ENCODE results near the gene BZW1. TPM values are rescaled to one million over a fixed set of nuclear protein-coding genes. Genes with fewer than 3 reads are reported as not detected.

Gene BZW1
- total and polyA plus RNA-seq, 4 donors: 63.0 to 189 (median 161) TPM

- peaks cover 2 to 33% (median 22%) of the 10 kb centered on the region in 4 donors for H3K4me1 ChIP-seq (ENCODE audit: control insufficient read depth in 4 of 4, insufficient read depth in 4 of 4, low read length in 3 of 4)
- H3K9ac ChIP-seq (ENCODE audit: low read depth in 1 of 2, low read length in 2 of 2): peak within 1 kb of the TSS; percentile 99 to 100
- DNase-seq (ENCODE audit: low spot score): peak; percentile 96
- TF ChIP-seq, protein P1, sequence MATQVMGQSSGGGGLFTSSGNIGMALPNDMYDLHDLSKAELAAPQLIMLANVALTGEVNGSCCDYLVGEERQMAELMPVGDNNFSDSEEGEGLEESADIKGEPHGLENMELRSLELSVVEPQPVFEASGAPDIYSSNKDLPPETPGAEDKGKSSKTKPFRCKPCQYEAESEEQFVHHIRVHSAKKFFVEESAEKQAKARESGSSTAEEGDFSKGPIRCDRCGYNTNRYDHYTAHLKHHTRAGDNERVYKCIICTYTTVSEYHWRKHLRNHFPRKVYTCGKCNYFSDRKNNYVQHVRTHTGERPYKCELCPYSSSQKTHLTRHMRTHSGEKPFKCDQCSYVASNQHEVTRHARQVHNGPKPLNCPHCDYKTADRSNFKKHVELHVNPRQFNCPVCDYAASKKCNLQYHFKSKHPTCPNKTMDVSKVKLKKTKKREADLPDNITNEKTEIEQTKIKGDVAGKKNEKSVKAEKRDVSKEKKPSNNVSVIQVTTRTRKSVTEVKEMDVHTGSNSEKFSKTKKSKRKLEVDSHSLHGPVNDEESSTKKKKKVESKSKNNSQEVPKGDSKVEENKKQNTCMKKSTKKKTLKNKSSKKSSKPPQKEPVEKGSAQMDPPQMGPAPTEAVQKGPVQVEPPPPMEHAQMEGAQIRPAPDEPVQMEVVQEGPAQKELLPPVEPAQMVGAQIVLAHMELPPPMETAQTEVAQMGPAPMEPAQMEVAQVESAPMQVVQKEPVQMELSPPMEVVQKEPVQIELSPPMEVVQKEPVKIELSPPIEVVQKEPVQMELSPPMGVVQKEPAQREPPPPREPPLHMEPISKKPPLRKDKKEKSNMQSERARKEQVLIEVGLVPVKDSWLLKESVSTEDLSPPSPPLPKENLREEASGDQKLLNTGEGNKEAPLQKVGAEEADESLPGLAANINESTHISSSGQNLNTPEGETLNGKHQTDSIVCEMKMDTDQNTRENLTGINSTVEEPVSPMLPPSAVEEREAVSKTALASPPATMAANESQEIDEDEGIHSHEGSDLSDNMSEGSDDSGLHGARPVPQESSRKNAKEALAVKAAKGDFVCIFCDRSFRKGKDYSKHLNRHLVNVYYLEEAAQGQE (IDR thresholded peaks at IDR 0.05): peak; percentile 95
- peak; percentile 65 for TF ChIP-seq SP1 (IDR thresholded peaks at IDR 0.05)
- TF ChIP-seq RXRA (IDR thresholded peaks at IDR 0.05): peak; percentile 23 to 44
- TF ChIP-seq FOXA1 (IDR thresholded peaks at IDR 0.05): no peak
- no peak for TF ChIP-seq FOXA2 (IDR thresholded peaks at IDR 0.05)
- TF ChIP-seq CTCF (IDR thresholded peaks at IDR 0.05; ENCODE audit: low read depth, low read length, missing input control): no peak
- peak in 1 of 2 donors; percentile 68 for TF ChIP-seq GABPA (IDR thresholded peaks at IDR 0.05 in 1 of 2, conservative IDR thresholded peaks at IDR 0.05 in 1 of 2)
- TF ChIP-seq YY1 (IDR thresholded peaks at IDR 0.05): peak; percentile 99
- peak; percentile 16 for TF ChIP-seq MAX (IDR thresholded peaks at IDR 0.05)
- TF ChIP-seq HNF4A (conservative IDR thresholded peaks at IDR 0.05): peak in 1 of 2 donors; percentile 23
- peak in 1 of 2 donors; percentile 17 for TF ChIP-seq EGR1 (IDR thresholded peaks at IDR 0.05; ENCODE audit: low read depth in 2 of 2)
- TF ChIP-seq RAD21 (IDR thresholded peaks at IDR 0.05): peak in 1 of 2 donors; percentile 2
- TF ChIP-seq HNF4G (IDR thresholded peaks at IDR 0.05): no peak
- TF ChIP-seq JUND (IDR thresholded peaks at IDR 0.05): no peak
- TF ChIP-seq TAF1 (conservative IDR thresholded peaks at IDR 0.05): peak; percentile 97
- no peak for TF ChIP-seq NR2F2 (IDR thresholded peaks at IDR 0.05)
- TF ChIP-seq, protein P2, sequence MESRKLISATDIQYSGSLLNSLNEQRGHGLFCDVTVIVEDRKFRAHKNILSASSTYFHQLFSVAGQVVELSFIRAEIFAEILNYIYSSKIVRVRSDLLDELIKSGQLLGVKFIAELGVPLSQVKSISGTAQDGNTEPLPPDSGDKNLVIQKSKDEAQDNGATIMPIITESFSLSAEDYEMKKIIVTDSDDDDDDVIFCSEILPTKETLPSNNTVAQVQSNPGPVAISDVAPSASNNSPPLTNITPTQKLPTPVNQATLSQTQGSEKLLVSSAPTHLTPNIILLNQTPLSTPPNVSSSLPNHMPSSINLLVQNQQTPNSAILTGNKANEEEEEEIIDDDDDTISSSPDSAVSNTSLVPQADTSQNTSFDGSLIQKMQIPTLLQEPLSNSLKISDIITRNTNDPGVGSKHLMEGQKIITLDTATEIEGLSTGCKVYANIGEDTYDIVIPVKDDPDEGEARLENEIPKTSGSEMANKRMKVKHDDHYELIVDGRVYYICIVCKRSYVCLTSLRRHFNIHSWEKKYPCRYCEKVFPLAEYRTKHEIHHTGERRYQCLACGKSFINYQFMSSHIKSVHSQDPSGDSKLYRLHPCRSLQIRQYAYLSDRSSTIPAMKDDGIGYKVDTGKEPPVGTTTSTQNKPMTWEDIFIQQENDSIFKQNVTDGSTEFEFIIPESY (IDR thresholded peaks at IDR 0.05): peak; percentile 35
- TF ChIP-seq, protein P3, sequence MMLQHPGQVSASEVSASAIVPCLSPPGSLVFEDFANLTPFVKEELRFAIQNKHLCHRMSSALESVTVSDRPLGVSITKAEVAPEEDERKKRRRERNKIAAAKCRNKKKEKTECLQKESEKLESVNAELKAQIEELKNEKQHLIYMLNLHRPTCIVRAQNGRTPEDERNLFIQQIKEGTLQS (IDR thresholded peaks at IDR 0.05): no peak
- H3K27me3 ChIP-seq (ENCODE audit: control insufficient read depth in 4 of 4, insufficient read depth in 4 of 4, low read length in 3 of 4): no peaks in the 10 kb centered on the region
- under 1% methylated on average over 89 of the region's 89 CpGs for WGBS
- H3K36me3 ChIP-seq (ENCODE audit: control insufficient read depth in 4 of 4, insufficient read depth in 3 of 4, low read depth in 1 of 4, low read length in 3 of 4): peaks cover 0 to 7% (median 2%) of the 10 kb centered on the region in 4 donors
- H3K27ac ChIP-seq (ENCODE audit: low read depth in 1 of 2, low read length in 2 of 2): peak within 1 kb of the TSS; percentile 100
- H3K4me3 ChIP-seq (ENCODE audit: low read depth in 1 of 3, low read length in 3 of 3): peak within 1 kb of the TSS; percentile 71 to 100 (median 89)
- no peaks in the 10 kb centered on the region for H3K9me3 ChIP-seq (ENCODE audit: control insufficient read depth in 4 of 4, low read length in 3 of 4)
Measured at GRCh38 chr2:200864176-200865034, 52.7 kb downstream of the BZW1 start, which contains the start of gene CLK1. Gene CLK1 (minus strand): TSS chr2:200864658. CDS start chr2:200861862, 2,796 bp downstream.

All from liver (tissue), 9 donors.